AG10803 (cell line): ENCODE results near the gene PAX5.

ENCODE experiments used
- DNase-seq: peaks from one replicate; pipeline ENCODE4 v3.0.0; 2010; ENCODE audit warnings: low read depth
- H3K4me3 ChIP-seq: 2 replicates; pipeline ENCODE4 v1.5.1; 2011; ENCODE audit warnings: mild to moderate bottlenecking, low read length, control low read depth
- TF ChIP-seq, protein P1 (sequence below): conservative IDR thresholded peaks from 2 replicates; pipeline ENCODE4 v1.5.1; 2011; ENCODE audit warnings: mild to moderate bottlenecking, low read length, control low read depth, inconsistent platforms

The PAX5 gene

GRCh38 chr9:36900856-36901220 is 133.2 kb downstream of the PAX5 start:
- TF ChIP-seq, protein P1, sequence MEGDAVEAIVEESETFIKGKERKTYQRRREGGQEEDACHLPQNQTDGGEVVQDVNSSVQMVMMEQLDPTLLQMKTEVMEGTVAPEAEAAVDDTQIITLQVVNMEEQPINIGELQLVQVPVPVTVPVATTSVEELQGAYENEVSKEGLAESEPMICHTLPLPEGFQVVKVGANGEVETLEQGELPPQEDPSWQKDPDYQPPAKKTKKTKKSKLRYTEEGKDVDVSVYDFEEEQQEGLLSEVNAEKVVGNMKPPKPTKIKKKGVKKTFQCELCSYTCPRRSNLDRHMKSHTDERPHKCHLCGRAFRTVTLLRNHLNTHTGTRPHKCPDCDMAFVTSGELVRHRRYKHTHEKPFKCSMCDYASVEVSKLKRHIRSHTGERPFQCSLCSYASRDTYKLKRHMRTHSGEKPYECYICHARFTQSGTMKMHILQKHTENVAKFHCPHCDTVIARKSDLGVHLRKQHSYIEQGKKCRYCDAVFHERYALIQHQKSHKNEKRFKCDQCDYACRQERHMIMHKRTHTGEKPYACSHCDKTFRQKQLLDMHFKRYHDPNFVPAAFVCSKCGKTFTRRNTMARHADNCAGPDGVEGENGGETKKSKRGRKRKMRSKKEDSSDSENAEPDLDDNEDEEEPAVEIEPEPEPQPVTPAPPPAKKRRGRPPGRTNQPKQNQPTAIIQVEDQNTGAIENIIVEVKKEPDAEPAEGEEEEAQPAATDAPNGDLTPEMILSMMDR = no peak
- DNase-seq = no peak
- H3K4me3 ChIP-seq = no peak overlapping the region

GRCh38 chr9:36900136-36900855 is 133.8 kb downstream of the PAX5 start:
- DNase-seq = no peak
- TF ChIP-seq, protein P1 = no peak
- no peak overlapping the region for H3K4me3 ChIP-seq

GRCh38 chr9:36899406-36899805 is 134.7 kb downstream of the PAX5 start:
- TF ChIP-seq, protein P1 = no peak
- no peak for DNase-seq
- H3K4me3 ChIP-seq = no peak overlapping the region

DNA sequence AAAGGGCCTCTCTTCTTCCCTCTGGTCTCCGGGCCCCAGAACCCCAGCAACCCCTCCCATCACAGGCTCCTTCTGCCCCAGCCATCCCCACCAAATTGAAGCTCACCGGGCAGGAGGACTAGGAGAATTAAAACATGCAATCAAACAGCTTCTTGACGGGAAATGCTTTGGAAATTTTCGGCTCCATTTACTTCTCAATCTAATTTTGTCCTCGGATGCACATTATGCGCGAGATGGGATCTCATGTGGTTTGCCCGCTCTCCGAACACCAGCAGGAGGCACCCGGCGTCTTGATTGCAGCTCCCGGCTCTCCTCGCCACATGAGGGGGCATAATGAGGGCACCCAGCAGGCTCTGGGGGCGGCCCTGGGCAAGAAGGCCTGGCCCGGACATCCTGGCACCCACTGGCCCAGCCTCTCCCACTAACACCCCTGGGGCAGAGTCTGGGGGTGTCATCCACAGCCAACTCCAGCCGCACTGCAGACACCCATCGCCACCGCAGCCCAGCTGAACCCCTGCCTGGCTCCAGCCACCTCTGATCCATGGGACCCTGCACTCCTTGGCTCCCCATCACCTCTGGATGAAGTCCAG is 135.5 kb downstream of the PAX5 start:
- TF ChIP-seq, protein P1 = no peak
- no peak for DNase-seq
- H3K4me3 ChIP-seq = no peak overlapping the region

- no peak overlapping the region for H3K4me3 ChIP-seq
- no peak for DNase-seq
- TF ChIP-seq, protein P1 = no peak
These were observed 136.6 kb downstream of the PAX5 start for GRCh38 chr9:36897478-36897877.

GRCh38 chr9:36897019-36897418 is 137.0 kb downstream of the PAX5 start:
- H3K4me3 ChIP-seq = no peak overlapping the region
- TF ChIP-seq, protein P1 = no peak
- DNase-seq = no peak

- TF ChIP-seq, protein P1 = no peak
- DNase-seq = no peak
- H3K4me3 ChIP-seq = no peak overlapping the region
These were observed 137.8 kb downstream of the PAX5 start for GRCh38 chr9:36896296-36896695.
